Iris pigment epithelial cell (primary cell): ENCODE results near the gene DDX17.

ENCODE experiments used
- DNase-seq: peaks from one replicate; pipeline ENCODE4 v3.0.0-alpha.2; 2011; ENCODE audit warnings: low read depth

DDX17 gene

DNA sequence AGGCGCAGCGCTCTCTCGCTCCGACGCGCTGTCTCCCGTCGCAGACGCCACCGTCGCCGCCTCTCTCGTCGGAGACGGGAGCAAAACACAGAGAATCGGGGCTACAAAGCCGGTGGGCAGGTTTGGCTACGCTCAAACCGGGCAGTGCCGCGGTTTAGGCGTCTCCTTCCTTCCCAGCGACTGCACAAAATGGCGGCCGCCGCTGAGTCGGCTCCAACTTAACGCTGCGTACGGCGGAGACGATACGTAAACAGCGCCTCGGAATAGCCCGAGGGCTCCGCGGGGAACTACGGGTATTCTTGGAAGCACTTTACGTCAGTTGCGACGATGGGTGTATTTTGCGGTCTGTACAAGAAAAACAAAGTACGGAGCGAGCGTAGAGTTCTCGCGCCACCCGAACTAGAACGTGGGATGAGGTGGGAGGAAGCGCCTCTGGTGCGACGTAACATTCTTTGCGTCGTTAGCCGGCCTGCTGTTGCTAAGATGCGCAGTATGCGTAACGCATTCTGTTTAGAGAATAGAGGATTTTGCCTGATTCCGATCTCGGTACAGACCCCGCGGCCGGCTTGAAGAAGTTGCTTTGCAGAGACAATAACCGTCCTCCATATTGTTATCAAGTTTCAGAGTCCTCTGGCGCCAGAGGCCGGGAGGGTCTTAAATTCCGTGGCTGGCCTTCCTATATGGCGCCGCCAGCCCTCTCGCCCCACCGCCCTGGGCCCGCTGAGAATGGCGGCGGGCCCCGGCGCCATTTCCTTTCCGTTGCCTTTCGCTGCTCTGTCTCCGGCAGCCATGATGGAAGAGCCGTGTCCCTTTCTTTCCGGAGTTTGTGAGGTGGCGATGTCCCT is at the start of gene DDX17:
Gene DDX17 (minus strand): TSS at position 194 of the 845 bp plus-strand sequence.
- DNase-seq: peak; percentile 94

DNA sequence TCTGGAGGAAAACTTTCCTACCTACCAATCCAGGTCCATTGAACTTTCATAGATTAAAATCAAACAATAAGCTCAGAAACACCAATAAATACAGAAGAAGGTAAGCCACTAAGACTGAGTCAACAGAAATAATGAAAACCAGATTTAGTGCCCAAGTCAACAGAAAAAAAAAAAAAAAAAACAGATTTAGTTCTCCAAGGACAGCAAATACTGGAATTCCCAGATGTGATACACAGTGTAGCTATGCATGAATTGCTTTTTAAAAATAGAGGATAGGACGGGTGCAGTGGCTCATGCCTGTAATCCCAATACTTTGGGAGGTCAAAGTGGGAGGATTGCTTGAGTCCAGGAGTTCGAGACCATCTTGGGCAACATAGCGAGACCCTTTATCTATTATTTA is 48.2 kb upstream of the DDX17 start:
- peak; percentile 37 for DNase-seq

DNA sequence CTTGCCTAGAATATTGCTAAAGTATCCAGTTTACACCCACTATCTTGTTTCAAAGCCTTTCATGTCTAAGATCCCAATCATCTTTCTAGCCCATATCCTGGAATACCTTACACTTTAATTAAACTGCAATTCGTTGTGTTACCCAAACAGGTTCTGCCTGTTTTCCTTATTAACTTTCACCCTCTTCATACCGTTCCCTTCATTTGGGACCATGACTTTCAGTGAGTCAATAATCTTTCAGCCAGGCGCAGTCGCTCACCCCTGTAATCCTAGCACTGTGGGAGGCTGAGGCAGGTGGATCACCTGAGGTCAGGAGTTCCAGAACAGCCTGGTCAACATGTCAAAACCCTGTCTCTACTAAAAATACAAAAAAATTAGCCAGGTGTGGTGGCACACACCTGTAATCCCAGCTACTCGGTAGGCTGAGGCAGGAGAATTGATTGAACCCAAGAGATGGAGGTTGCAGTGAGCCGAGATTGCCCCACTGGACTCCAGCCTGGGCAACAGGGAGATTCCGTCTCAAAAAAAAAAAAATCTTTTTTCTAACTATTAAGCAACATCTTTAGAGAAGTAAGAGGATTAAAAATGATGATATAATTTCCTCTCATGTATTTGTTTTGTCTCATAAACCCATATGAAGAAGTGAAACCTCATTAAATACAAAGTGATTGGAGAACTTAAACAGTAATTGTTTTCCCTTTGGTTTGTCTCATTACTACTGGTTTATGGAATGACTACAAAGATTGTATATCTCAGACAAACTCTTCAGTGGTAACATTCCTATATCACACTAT is 43.2 kb upstream of the DDX17 start:
- DNase-seq: peak; percentile 17

GRCh38 chr22:38540701-38541100 is 34.6 kb upstream of the DDX17 start:
- no peak for DNase-seq

DNA sequence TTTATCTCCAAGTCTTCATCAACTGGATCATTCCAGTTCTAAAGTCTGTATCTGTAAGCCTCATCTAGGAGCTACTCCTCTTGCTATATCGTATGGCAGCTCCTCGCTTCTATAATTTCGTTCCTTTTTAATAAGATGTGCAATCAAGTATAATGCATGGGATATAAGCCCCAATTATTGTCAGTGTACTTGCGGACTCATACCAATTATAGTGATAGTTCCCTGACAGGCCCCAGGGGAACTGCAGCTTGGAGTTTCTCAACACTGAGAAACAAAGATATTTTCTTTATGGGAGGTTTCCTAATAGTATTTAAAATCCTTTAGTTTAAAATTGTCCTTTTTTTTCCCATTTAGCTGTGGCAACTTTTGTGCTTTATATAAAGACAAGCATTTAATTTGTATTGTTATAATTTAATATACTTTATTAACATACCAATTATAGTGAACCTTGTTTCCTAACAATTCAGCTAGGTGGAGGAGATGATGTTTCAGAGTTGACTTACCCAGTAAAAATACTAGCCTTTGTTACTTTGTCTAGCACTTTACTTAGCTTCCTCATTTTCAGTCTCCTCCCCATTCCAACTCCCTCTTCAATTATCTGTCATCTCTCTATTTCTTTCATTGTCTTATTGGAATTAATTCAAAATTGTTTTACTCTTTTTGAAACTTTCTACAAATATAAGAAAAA is 25.3 kb upstream of the DDX17 start:
- no peak for DNase-seq

- no peak for DNase-seq
Observed at GRCh38 chr22:38524429-38524828, 18.3 kb upstream of the DDX17 start.

DNA sequence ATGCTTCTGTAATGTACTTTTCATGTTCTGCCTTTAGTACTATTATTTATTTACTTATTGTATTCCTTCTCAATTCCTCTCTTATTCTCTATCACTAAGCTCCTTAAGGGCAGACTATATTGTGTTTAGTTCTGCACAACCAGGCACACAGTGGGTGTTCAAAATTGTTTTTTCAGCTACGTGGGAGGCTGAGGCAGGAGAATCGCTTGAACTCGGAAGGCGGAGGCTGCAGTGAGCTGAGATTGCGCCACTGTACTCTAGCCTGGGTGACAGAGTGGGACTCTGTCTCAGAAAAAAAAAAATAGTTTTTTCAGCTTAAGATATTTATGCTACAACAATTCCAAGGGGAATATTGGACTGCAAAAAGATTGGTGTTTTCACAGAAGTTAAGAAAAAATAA is 17.4 kb upstream of the DDX17 start:
- no peak for DNase-seq

- DNase-seq: no peak
Observed at GRCh38 chr22:38523029-38523428, 16.9 kb upstream of the DDX17 start.

DNA sequence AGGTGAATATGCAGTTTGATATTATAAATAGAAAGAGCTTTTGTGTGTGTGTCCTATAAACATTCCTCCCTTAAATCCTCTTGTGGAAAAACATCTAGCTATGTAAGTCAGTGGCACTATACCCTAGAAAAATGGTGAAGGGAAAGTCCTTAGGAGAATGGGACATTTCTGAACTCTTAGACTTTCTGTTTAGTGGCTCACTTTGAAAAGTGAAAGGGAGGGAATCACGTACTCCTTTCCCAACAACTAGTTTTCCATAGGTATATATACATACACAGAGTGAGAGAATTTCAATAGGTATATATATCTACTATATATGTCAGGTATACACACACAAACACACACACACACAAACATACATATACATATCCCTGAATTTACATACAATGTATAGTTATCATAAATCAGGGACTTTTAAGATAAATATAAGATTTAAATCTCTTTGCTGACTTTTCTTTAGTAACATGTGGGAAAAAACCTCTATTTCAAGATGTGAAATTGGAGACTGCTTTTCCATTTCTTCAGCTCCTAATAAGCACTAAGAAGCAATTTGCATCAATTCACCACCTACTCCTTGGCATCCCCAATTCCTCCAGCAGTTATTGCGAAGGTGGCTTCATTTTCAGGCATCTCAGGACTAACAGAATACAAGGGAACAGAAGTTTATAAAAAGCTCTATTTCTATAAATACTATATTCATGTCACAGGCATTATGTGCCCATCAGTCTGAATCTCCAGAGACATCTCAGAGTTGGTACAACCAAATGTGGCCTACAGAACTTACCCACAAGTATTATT is 13.5 kb upstream of the DDX17 start:
- DNase-seq: no peak

- no peak for DNase-seq
Observed at GRCh38 chr22:38518620-38519019, 12.5 kb upstream of the DDX17 start.

GRCh38 chr22:38513063-38513462 is 7.0 kb upstream of the DDX17 start:
- DNase-seq: no peak

DNA sequence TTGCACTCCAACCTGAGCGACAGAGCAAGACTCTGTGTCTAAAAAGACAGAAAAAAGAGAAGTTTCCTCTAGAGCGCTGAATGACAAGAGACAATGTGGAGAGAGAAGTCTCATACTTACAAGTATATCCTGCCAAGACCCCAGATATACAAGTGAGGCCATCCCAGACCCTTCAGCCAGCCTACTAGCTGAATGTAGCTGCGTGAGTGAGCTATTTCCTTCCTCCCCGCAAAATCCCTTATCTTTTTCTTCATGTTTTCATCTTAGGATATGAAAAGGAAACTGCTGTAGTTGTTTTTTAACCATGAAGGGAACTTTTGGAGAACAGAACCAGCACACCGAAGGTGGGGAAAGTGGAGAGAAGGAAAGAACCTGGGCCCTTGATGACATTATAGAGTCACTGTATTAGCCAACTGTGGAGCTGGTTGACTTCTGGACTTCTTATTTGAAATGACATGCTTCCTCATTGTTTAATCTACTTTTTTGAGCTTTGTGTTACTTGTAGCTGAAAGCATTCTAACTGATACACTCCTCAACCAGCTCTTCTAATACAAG is 4.4 kb upstream of the DDX17 start:
- DNase-seq: no peak

DNA sequence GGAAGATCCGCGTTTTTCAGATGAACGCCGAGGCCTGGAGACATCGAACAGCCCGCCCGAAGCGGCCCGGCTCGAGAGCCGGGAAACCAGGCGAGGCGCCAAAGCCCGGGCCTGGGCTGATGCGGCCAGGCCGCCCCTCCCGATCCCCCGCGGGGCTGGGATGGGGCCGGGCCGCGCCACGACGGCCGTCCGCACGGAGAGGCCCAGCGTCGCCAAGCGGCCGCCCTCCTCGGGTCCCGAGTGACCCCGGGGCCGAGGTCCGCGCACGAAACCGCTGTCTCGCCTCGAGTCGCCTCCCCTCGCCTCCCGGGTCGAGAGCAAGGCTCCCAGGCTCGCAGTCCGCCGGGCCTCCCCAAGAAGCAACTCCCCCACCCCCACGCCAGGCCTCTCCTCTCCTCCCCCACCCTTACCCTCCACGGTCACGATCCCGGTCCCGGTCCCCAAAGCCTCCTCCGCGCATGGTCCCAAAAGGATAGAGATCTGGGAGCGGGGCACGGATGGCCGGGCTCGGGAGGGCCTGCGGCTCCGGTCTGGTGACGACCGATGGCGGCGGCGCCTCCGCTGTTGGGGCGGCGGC is 482 bp downstream of the DDX17 start:
- DNase-seq: peak; percentile 54

DNA sequence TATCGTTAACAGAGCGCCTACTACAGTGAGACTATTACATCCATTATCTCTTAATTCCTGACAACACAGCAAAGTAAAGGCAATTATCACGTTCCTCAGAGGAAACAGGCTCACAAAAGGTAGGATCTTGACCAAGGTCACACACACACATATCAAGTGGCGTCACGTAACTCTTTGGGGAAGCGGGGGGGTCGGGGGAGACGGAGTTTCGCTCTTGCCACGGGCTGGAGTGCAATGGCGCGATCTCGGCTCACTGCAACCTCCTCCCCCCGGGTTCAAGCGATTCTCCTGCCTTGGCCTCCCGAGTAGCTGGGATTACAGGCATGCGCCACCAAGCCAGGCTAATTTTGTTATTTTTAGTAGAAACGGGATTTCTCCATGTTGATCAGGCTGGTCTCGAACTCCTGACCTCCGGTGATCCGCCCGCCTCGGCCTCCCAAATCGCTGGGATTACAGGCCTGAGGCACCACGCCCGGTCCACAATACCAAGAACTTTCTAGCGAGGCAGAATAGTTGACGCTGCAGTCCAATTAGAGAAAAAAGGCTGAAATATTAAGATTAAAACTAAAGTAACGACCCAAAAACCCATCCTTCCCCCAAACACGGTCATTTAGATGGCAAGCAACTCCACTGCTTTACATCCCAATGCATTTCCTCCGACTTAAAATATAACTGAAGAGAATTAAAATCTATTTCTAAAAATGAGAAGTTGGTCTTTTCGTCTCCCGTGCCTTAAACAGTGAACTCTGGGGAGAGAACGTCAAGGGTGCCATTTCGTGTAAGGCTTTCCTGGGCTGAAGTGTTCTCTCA is 1.2 kb downstream of the DDX17 start:
- peak; percentile 65 for DNase-seq

DNA sequence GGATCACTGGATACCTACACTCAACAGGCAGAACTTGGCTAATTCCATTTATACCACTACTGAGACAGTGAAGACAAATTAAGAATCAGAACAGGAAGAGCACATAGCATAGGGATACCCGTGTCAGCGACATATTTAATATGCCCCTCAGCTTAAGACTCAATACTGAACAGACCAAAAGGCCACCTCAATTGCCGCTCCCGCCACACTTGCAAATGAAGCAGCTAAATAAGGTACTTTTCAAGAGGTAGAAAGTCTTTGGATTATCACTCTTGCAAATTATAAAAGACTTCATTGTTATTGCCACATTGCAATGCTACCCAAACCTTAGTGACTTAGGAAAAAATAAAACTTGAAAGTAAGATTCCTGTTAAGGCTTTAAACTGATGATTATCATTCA is 3.1 kb downstream of the DDX17 start:
- no peak for DNase-seq

DNA sequence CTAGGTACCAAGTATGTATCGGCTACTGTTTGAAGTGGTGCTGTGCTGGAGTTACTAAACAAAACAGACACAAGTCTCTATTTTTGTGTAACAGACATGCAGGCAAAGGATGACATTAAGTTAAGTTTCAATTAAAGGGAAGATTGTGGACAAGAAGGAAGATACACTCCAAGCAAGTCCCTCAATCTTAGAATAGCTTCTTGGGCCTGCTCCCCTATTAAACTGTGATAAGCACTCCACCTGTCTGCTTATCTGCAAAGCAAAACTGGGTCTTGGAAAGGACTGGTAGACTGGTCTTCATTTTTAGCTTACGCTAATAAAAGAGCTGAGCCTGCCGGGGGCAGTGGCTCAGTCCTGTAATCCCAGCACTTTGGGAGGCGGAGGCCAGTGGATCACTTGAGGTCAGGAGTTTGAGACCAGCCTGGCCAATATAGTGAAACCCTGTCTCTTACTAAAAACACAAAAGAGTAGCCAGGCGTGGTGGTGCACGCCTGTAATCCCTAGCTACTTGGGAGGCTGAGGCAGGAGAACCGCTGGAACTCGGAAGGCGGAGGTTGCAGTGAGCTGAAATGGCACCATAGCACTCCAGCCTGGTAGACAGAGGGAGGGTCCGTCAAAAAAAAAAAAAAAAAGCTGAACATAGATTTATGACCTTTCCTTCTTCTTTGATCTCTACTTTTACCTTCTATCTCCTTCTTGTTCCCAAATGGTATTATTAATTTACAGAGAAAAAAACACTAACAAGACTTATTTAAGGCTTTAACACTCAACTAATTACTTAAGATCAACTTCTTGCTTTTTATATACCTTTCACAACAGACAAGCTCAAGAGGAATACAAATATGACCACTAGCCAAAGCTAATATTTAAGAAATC is 4.1 kb downstream of the DDX17 start:
- no peak for DNase-seq

GRCh38 chr22:38497869-38498268 is 8.2 kb downstream of the DDX17 start:
- DNase-seq: no peak

DNA sequence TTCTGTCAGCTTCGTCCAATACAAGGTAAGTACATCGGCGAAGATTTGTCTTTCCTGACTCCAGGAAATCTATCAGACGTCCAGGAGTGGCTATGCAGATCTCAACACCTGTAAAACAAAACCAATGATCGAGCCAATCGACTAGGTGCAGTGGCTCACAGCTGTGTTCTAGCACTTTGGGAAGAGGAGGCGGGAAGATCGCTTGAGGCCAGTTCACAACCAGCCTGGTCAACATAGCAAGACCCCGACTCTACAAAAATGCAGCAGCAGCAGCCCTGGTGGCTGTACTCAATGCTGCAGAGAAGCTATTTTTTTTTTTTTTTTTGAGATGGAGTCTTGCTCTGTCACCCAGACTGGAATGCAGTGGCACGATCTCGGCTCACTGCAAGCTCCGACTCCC is 11.2 kb downstream of the DDX17 start:
- DNase-seq: no peak

DNA sequence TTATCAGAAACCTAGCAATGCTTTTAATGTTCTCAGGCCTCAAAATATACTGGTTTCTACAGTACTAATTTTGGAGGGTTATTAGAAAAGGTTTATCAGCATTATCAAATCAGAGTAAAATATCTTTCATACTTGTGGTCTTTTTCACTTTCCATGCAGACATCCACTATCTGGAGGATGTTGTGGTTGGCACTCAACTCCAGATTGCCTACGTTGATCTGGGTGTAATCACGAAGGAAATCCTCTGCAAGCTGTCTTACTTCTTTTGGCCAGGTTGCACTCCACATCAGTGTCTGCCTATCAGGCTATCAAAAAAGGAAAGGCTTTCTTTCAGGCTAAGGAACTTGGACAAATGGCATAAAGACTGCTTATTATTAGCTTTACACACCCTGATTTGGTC is 11.6 kb downstream of the DDX17 start:
- DNase-seq: peak; percentile 85
